Ecto neural progenitor cell (in vitro differentiated cells): Measurements from ENCODE around the gene LILRA2.
"Not testable (repeated sequence)": the region's sequence is repeated elsewhere in the genome, so short reads cannot be mapped to it uniquely, and the experiment has no call there.

Experiments used
- DNase-seq: peaks from one replicate; pipeline ENCODE4 v3.0.0-alpha.2; 2018; ENCODE audit warnings: low spot score

The LILRA2 gene

DNA sequence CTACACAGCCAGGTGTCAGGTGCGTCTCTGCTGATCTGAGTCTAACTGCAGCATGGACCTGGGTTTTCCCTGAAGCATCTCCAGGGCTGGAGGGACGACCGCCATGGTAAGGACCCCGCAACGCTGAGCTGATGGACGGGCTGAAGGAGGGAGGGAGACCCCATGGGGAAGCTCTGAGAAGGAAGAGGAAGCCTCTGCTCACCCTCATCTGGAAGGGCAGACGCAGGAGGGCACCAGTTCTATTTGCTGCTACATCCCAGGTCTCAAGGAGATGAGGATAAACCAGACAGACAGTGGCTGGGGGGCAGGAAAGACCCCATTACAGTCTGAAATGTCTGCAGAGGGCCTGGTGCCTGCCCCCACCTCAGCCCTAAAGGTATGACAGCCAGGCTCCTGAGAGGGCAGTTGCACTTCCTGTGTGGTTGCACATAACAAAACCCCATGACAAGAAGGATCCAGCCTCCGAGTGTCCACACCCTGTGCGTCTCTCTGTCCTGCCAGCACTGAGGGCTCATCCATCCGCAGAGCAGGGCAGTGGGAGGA is at the start of gene LILRA2:
TSS of gene LILRA2 (plus strand) at position 461 of the 543 bp plus-strand sequence. CDS start 89 bp downstream, outside the sequence.
- no peak for DNase-seq

DNA sequence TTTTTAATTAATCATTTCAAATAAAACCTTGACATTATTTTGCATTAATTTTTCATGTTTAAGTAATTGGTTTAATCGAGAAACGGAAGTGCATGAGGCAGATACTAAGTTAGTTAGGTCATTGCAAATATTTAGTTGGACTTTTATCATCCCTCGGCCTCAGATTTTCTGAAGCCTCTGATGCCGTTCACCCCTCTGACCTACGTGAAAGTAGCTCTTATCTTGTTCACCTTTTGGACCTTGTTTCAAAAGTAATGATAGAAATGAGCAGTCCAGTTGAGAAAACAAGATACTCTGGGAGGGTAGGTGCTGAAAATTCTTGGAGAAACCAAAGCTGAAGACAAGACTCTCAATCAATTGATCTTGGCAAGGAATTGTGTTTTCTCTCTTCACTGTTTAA is 48.0 kb upstream of the LILRA2 start:
- DNase-seq, result no peak

DNA sequence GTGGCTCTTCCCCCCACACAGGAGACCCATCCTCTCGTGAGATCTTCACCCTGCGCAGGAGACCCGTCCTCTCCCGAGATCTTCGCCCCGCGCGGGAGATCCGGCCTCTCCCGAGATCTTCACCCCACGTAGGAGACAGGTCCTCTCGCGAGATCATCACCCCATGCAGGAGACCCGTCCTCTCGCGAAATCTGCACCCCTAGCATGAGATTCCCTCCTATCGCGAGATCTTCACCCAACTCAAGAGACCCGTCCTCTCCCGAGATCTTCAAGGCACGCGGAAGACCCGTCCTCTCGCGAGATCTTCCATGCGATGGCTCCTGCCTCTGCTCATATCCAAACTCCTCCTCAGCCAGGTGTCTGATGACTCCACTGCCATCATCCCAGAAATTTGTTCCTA is 46.6 kb upstream of the LILRA2 start:
- DNase-seq, result no peak

- DNase-seq, result no peak
These were observed 42.7 kb upstream of the LILRA2 start for GRCh38 chr19:54530866-54531265.

DNA sequence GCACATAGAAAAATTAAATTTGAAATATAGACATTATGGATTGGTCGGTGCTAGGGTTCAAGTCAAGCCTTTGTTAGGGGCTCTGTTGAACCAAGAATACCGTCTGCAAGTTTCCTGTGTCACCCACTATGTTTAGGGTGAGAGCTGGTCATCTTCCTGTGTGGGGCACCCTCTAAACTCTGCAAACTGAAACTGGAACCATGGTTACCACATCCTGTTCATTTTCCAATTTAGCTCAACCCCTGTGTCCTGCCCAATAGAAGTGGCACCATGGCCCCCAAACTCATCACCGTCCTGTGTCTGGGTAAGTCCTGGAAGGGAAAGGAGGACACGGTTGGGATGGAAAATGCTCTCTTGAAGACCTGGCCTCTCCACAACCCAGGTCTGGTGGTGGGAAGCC is 41.1 kb upstream of the LILRA2 start:
- no peak for DNase-seq

- no peak for DNase-seq
These were observed 40.1 kb upstream of the LILRA2 start for GRCh38 chr19:54533476-54533875.

DNA sequence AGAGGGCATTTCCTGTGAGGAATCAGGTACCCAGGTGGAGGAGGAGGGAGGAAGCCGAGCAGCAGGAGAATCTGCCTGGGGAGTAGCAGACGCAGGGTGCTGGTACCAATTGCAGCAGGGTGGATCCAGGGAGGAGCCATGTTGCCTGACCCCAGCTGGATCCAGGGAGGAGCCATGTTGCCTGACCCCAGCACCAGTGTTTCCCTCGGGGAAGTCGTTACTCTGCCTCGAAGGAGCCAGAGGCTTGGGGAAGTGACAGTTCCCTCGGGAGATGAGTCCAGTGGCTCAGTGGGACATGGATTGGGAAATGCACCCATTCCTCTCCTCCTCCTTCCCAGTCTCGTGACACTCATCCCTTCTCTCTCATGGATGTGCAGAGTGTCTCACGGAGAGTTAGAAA is 39.4 kb upstream of the LILRA2 start:
- no peak for DNase-seq

DNA sequence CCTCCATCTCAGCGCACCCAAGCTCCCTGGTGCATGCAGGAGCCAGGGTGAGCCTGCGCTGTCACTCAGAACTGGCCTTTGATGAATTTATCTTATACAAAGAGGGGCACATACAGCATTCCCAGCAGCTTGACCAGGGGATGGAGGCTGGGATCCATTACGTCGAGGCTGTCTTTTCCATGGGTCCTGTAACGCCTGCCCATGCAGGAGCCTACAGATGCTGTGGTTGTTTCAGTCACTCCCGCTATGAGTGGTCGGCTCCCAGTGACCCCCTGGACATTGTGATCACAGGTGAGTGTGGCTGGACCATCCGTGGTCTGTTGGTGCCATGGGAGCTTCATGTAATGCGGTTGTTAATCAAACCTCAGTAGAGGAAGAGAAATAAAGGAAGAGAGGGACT is 38.0 kb upstream of the LILRA2 start:
- DNase-seq, result no peak

- DNase-seq, result no peak
These were observed 36.6 kb upstream of the LILRA2 start for GRCh38 chr19:54536956-54537355.

GRCh38 chr19:54541712-54542111 is 31.9 kb upstream of the LILRA2 start:
- no peak for DNase-seq

GRCh38 chr19:54548806-54549205 is 24.8 kb upstream of the LILRA2 start:
- no peak for DNase-seq

DNA sequence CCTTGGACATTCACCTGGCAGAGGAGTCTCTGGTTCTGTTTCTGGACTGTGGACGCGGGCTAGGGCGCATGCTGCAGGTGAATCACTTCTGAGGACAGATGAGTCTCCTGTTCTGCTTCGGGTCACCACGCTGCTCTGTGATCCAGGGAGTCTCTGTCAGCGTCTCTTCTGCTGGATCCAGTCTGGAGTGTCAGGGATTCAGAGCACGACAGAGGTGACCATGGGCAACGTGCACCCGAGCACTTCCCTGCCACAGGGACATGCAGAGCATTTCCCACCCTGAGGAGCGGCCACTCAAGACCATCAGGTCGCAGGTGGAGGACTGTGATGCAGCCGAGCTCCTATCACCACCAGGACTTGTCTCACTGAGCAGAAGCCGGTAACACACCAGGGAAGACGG is 24.4 kb upstream of the LILRA2 start:
- no peak for DNase-seq

- no peak for DNase-seq
These were observed 22.3 kb upstream of the LILRA2 start for GRCh38 chr19:54551293-54551692.

- no peak for DNase-seq
These were observed 21.4 kb upstream of the LILRA2 start for GRCh38 chr19:54551950-54552912.

GRCh38 chr19:54552913-54553310 is 20.7 kb upstream of the LILRA2 start:
- DNase-seq, result no peak

DNA sequence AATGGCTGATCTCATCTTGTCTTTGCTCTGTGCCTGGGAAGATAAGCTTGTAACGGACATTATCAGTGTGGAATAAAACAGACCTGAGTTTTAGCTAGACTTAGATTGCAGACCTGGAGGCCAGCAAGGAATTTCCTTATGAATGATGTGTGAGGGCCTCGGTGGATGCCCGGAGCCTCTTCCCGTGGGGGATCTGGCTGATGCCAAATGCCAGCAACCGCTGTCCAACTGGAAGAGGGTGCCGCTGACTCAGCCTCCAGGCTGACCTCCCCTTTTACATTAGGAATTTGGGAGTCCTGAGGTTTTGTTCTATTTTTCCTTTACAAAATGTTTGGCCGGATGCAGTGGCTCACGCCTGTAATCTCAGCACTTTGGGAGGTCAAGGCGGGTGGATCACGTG is 19.6 kb upstream of the LILRA2 start:
- no peak for DNase-seq

DNA sequence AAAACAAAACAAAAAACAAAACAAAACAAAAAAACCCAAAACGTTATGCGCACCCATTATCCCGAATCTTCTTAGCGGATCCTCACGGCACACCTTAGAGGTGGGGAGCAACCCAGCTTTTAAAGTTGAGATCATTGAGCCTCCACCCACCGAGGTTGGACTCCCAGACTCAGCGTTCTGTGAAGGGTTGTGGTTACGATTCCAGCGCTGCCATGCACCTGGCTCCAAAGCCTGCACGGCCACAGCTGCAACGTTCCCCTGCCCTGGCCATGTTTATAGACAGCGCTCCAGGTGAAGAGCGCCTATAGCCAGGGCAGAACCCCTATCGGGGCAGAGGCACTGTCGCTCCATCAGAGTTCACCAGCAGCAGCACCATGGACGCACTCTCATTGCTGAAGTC is 18.7 kb upstream of the LILRA2 start:
- no peak for DNase-seq

DNA sequence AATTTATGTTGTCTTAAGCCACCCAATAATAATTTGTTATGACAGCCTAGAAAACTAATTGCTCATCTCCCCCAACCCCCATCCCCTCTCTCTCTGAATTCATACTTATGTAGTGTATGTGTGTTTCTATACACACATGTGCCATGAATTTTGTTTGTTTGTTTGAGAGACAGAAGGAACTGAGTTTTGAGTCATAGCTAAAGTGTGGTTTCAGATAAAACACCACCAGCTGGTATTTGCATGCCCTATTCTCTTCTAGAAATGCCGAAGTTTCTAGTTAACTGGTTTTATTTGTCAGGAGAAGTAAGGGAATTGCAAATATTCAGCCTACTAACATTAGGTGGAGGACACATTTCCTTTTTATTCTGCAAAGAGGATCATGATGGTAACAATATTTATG is 17.4 kb upstream of the LILRA2 start:
- no peak for DNase-seq

GRCh38 chr19:54558339-54558738 is 15.3 kb upstream of the LILRA2 start:
- no peak for DNase-seq

- DNase-seq, result no peak
These were observed 12.7 kb upstream of the LILRA2 start for GRCh38 chr19:54560881-54561385.

GRCh38 chr19:54561840-54562239 is 11.8 kb upstream of the LILRA2 start:
- DNase-seq, result no peak

- not testable (repeated sequence) for DNase-seq
These were observed 10.4 kb upstream of the LILRA2 start for GRCh38 chr19:54563206-54563605.

DNA sequence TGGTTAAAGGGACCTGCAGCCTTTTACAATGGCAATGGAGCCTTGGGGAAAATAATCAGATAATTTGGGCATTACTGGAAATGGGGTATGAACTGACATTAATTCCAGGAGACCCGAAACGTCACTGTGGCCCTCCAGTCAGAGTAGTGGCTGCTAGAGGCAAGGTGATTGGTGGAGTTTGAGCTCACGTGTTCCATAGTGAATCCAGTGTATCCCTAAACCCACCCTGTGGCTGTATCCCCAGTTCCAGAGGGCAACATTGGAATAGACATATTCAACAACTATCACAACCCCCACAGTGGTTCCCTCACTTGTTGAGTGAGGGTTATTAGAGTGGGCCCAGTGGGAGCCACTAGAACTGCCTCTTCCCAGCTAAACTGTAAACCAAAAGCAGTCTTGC is 3.3 kb upstream of the LILRA2 start:
- DNase-seq, result no peak
